Liver (tissue), 9 donors: Measurements from ENCODE around the gene TOP1. TPM values are rescaled to one million over a fixed set of nuclear protein-coding genes. Genes with fewer than 3 reads are reported as not detected.

Experiments
- DNase-seq: peaks from one replicate; pipeline ENCODE4 v3.0.0-alpha.2; 2017; ENCODE audit warnings: low spot score
- H3K27ac ChIP-seq, 2 donors: one replicate each; pipeline ENCODE4 v1.7.0; 2013; ENCODE audit warnings: inconsistent platforms in 2 of 2, low read length in 2 of 2, control low read depth in 1 of 2, low read depth in 1 of 2, mild to moderate bottlenecking in 1 of 2
- H3K27me3 ChIP-seq, 4 donors: one replicate each; pipeline versions ENCODE4 v1.6.1 to v1.7.0; 2013; ENCODE audit warnings: low read length in 3 of 4, inconsistent platforms in 1 of 4, mild to moderate bottlenecking in 1 of 4, moderate library complexity in 1 of 4; ENCODE audit not compliant: control insufficient read depth in 4 of 4, insufficient read depth in 4 of 4
- H3K36me3 ChIP-seq, 4 donors: one replicate each; pipeline versions ENCODE4 v1.6.1 to v1.7.0; 2013; ENCODE audit warnings: low read length in 3 of 4, mild to moderate bottlenecking in 3 of 4, low read depth in 1 of 4, moderate library complexity in 1 of 4; ENCODE audit not compliant: control insufficient read depth in 4 of 4, insufficient read depth in 3 of 4
- H3K4me1 ChIP-seq, 4 donors: one replicate each; pipeline versions ENCODE4 v1.6.1 to v1.7.0; 2013; ENCODE audit warnings: low read length in 3 of 4, mild to moderate bottlenecking in 3 of 4, moderate library complexity in 1 of 4; ENCODE audit not compliant: control insufficient read depth in 4 of 4, insufficient read depth in 4 of 4
- H3K4me3 ChIP-seq, 3 donors: one replicate each; pipeline versions ENCODE4 v1.6.1 to v1.7.0; 2013; ENCODE audit warnings: low read length in 3 of 3, control low read depth in 1 of 3, low read depth in 1 of 3, mild to moderate bottlenecking in 1 of 3
- H3K9ac ChIP-seq, 2 donors: one replicate each; pipeline ENCODE4 v1.7.0; 2013; ENCODE audit warnings: low read length in 2 of 2, mild to moderate bottlenecking in 2 of 2, moderate library complexity in 2 of 2, control low read depth in 1 of 2, low read depth in 1 of 2
- H3K9me3 ChIP-seq, 4 donors: one replicate each; pipeline versions ENCODE4 v1.6.1 to v1.7.0; 2013; ENCODE audit warnings: low read length in 3 of 4; ENCODE audit not compliant: control insufficient read depth in 4 of 4
- EGR1 ChIP-seq, 2 donors: IDR thresholded peaks; 2 replicates each; pipeline ENCODE4 v1.6.1; 2016 to 2018; ENCODE audit warnings: antibody characterized with exemption in 2 of 2, low read depth in 2 of 2
- FOXA1 ChIP-seq: IDR thresholded peaks from 2 replicates; pipeline ENCODE4 v1.6.1; 2016; ENCODE audit warnings: antibody characterized with exemption
- FOXA2 ChIP-seq: IDR thresholded peaks from 2 replicates; pipeline ENCODE4 v1.6.1; 2016; ENCODE audit warnings: antibody characterized with exemption
- GABPA ChIP-seq, 2 donors: IDR thresholded peaks in 1 of 2; conservative IDR thresholded peaks in 1 of 2; 2 replicates each; pipeline ENCODE4 v1.6.1; 2016; ENCODE audit warnings: antibody characterized with exemption in 2 of 2, mild to moderate bottlenecking in 1 of 2, moderate library complexity in 1 of 2
- HNF4A ChIP-seq, 2 donors: conservative IDR thresholded peaks; 2 replicates each; pipeline ENCODE4 v1.6.1; 2016; ENCODE audit warnings: antibody characterized with exemption in 2 of 2, mild to moderate bottlenecking in 2 of 2
- HNF4G ChIP-seq: IDR thresholded peaks from 2 replicates; pipeline ENCODE4 v1.6.1; 2016; ENCODE audit warnings: antibody characterized with exemption
- JUND ChIP-seq, 2 donors: IDR thresholded peaks; 2 replicates each; pipeline ENCODE4 v1.6.1; 2016; ENCODE audit warnings: antibody characterized with exemption in 2 of 2
- NR2F2 ChIP-seq: IDR thresholded peaks from 2 replicates; pipeline ENCODE4 v1.6.1; 2016; ENCODE audit warnings: antibody characterized with exemption
- RAD21 ChIP-seq, 2 donors: IDR thresholded peaks; 2 replicates each; pipeline ENCODE4 v1.6.1; 2016; ENCODE audit warnings: antibody characterized with exemption in 2 of 2, mild to moderate bottlenecking in 2 of 2
- RXRA ChIP-seq, 2 donors: IDR thresholded peaks; 2 replicates each; pipeline ENCODE4 v1.6.1; 2017 to 2018; ENCODE audit warnings: antibody characterized with exemption in 2 of 2, mild to moderate bottlenecking in 1 of 2
- TAF1 ChIP-seq: conservative IDR thresholded peaks from 2 replicates; pipeline ENCODE4 v1.6.1; 2016; ENCODE audit warnings: antibody characterized with exemption, mild to moderate bottlenecking
- YY1 ChIP-seq: IDR thresholded peaks from 2 replicates; pipeline ENCODE4 v1.6.1; 2016; ENCODE audit warnings: antibody characterized with exemption, mild to moderate bottlenecking
- WGBS: extraction: QIAGEN DNeasy Blood & Tissue Kit; methylation state at CpG from one replicate; pipeline ENCODE4 v1.1.7; 2013; 5-methylcytosine and 5-hydroxymethylcytosine counted together
- polyA plus RNA-seq, 2 donors: library from polyadenylated mRNA; stranded (reverse) in 1 of 2; unstranded in 1 of 2; fragments of 200-250 nt in 1 of 2; fragments of >200 nt in 1 of 2; fragmentation: Nextera tagmentation in 1 of 2; extraction: Ambion mirVana in 1 of 2; gene quantifications; one replicate each; pipeline versions ENCODE4 v1.2.1 to v1.2.3, GENCODE V29; 2013 to 2015
- total RNA-seq, 2 donors: library from RNA; depleted of rRNA; stranded (reverse); fragments of >200 nt; gene quantifications; one replicate each; pipeline ENCODE4 v1.2.3, GENCODE V29; 2014
- TF ChIP-seq, protein P1 (sequence below): IDR thresholded peaks from 2 replicates; pipeline ENCODE4 v1.6.1; 2016; ENCODE audit warnings: antibody characterized with exemption, mild to moderate bottlenecking
- TF ChIP-seq, protein P2 (sequence below): IDR thresholded peaks from 2 replicates; pipeline ENCODE4 v1.6.1; 2016; ENCODE audit warnings: antibody characterized with exemption
- TF ChIP-seq, protein P3 (sequence below): IDR thresholded peaks from 2 replicates; pipeline ENCODE4 v1.6.1; 2016; ENCODE audit warnings: antibody characterized with exemption
- TF ChIP-seq, protein P4 (sequence below): fragments of 150-350 bp; IDR thresholded peaks from 2 replicates; pipeline ENCODE4 v1.5.1; 2017; ENCODE audit warnings: improper control_type of control experiment, low read depth, low read length; ENCODE audit not compliant: missing input control
- donor health status: healthy.
- donor health status: healthy.
- donor health status: healthy.
- donor health status: healthy.
- donor health status: healthy.

The TOP1 gene
- total and polyA plus RNA-seq, 4 donors: 13.7 to 62.1 (median 19.4) TPM

DNA sequence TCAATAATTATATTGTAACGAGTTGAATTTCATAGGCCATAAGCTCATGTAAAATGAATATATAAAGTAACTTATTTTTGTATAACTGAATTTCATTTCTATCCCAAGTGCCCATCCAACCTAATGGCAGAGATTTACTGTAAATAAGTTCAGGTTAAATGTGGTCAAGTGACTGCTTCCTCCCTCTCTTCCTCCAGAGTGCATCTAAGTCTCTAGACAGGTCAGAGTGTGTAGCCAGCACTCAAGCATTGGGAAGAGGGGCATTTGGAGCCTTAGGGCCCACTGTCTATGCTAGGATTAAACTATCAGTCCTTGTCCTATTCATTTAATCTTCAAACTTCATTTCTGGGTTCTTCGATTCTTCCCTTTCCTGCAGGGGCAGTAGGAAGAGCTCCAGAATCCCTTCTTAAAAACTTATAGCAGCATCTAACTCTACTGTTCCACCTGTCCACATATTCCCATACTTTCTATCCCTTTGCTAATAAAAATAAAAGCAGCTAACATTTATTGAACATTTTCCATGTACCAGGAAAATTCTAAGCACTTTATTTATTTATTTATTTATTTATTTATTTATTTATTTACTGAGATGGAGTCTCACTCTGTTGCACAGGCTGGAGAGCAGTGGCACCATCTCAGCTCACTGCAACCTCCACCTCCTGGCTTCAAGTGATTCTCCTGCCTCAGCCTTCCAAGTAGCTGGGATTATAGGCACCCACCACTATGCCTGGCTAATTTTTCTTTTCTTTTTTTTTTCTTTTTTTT, 36.1 kb upstream of the TOP1 start:
- no peaks in the 10 kb centered on the region for H3K36me3 ChIP-seq
- no peaks in the 10 kb centered on the region for H3K9me3 ChIP-seq
- DNase-seq: no peak
- no peak overlapping the region for H3K27ac ChIP-seq
- TF ChIP-seq, protein P1, sequence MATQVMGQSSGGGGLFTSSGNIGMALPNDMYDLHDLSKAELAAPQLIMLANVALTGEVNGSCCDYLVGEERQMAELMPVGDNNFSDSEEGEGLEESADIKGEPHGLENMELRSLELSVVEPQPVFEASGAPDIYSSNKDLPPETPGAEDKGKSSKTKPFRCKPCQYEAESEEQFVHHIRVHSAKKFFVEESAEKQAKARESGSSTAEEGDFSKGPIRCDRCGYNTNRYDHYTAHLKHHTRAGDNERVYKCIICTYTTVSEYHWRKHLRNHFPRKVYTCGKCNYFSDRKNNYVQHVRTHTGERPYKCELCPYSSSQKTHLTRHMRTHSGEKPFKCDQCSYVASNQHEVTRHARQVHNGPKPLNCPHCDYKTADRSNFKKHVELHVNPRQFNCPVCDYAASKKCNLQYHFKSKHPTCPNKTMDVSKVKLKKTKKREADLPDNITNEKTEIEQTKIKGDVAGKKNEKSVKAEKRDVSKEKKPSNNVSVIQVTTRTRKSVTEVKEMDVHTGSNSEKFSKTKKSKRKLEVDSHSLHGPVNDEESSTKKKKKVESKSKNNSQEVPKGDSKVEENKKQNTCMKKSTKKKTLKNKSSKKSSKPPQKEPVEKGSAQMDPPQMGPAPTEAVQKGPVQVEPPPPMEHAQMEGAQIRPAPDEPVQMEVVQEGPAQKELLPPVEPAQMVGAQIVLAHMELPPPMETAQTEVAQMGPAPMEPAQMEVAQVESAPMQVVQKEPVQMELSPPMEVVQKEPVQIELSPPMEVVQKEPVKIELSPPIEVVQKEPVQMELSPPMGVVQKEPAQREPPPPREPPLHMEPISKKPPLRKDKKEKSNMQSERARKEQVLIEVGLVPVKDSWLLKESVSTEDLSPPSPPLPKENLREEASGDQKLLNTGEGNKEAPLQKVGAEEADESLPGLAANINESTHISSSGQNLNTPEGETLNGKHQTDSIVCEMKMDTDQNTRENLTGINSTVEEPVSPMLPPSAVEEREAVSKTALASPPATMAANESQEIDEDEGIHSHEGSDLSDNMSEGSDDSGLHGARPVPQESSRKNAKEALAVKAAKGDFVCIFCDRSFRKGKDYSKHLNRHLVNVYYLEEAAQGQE: no peak
- TF ChIP-seq, protein P2, sequence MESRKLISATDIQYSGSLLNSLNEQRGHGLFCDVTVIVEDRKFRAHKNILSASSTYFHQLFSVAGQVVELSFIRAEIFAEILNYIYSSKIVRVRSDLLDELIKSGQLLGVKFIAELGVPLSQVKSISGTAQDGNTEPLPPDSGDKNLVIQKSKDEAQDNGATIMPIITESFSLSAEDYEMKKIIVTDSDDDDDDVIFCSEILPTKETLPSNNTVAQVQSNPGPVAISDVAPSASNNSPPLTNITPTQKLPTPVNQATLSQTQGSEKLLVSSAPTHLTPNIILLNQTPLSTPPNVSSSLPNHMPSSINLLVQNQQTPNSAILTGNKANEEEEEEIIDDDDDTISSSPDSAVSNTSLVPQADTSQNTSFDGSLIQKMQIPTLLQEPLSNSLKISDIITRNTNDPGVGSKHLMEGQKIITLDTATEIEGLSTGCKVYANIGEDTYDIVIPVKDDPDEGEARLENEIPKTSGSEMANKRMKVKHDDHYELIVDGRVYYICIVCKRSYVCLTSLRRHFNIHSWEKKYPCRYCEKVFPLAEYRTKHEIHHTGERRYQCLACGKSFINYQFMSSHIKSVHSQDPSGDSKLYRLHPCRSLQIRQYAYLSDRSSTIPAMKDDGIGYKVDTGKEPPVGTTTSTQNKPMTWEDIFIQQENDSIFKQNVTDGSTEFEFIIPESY: no peak
- TF ChIP-seq GABPA (IDR thresholded peaks at IDR 0.05 in 1 of 2, conservative IDR thresholded peaks at IDR 0.05 in 1 of 2) (no peak), NR2F2 (no peak), HNF4G (no peak), RAD21 (IDR thresholded peaks at IDR 0.05) (no peak), FOXA1 (no peak), RXRA (IDR thresholded peaks at IDR 0.05) (no peak), HNF4A (conservative IDR thresholded peaks at IDR 0.05) (no peak), JUND (IDR thresholded peaks at IDR 0.05) (no peak), YY1 (no peak), EGR1 (IDR thresholded peaks at IDR 0.05; ENCODE audit: low read depth in 2 of 2) (no peak), TAF1 (no peak), FOXA2 (no peak)
- TF ChIP-seq, protein P3, sequence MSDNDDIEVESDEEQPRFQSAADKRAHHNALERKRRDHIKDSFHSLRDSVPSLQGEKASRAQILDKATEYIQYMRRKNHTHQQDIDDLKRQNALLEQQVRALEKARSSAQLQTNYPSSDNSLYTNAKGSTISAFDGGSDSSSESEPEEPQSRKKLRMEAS: no peak
- TF ChIP-seq, protein P4, sequence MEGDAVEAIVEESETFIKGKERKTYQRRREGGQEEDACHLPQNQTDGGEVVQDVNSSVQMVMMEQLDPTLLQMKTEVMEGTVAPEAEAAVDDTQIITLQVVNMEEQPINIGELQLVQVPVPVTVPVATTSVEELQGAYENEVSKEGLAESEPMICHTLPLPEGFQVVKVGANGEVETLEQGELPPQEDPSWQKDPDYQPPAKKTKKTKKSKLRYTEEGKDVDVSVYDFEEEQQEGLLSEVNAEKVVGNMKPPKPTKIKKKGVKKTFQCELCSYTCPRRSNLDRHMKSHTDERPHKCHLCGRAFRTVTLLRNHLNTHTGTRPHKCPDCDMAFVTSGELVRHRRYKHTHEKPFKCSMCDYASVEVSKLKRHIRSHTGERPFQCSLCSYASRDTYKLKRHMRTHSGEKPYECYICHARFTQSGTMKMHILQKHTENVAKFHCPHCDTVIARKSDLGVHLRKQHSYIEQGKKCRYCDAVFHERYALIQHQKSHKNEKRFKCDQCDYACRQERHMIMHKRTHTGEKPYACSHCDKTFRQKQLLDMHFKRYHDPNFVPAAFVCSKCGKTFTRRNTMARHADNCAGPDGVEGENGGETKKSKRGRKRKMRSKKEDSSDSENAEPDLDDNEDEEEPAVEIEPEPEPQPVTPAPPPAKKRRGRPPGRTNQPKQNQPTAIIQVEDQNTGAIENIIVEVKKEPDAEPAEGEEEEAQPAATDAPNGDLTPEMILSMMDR: no peak
- peaks cover 0 to 2% (median under 1%) of the 10 kb centered on the region in 4 donors for H3K4me1 ChIP-seq
- 94% methylated on average over 2 of the region's 2 CpGs for WGBS
- no peaks in the 10 kb centered on the region for H3K27me3 ChIP-seq
- no peak overlapping the region for H3K9ac ChIP-seq
- no peak overlapping the region for H3K4me3 ChIP-seq
